Sciatic nerve (tissue), 2 donors: ENCODE data around the gene MS4A3. TPM values are rescaled to one million over a fixed set of nuclear protein-coding genes. Genes with fewer than 3 reads are reported as not detected.
"Not testable (repeated sequence)": the region's sequence is repeated elsewhere in the genome, so short reads cannot be mapped to it uniquely, and the experiment has no call there.

Experiments used
- ATAC-seq: fragments of 200-7000 bp; cut with Tn5 transposase; one replicate; pipeline ENCODE4 v1.9.1; 2020; ENCODE audit warnings: mild to moderate bottlenecking, moderate library complexity
- DNase-seq: peaks from one replicate; pipeline ENCODE4 v3.0.0-alpha.2; 2020; ENCODE audit warnings: low spot score
- intact Hi-C: fragments of 100-400 bp; cut with DNase I; formaldehyde crosslinking; loops from one replicate; pipeline ENCODE4 v1.14.2; 2022
- total RNA-seq: library from RNA; stranded (reverse); fragmentation: NEBNext Ultra II Directional; extraction: Animal tissue kit (Norgen Biotek cat#: 25700); gene quantifications from one replicate; pipeline ENCODE4 v1.2.1, GENCODE V29; 2021
- donor health status: DM: no; HTN: no; CAD: no.
- donor health status: DM: no; HTN: no; CAD: no.

The MS4A3 gene
- total RNA-seq, 1 donor from 2014 or later: 1.4 TPM

- DNase-seq (no peak), ATAC-seq (no peak)
- intact Hi-C loops: no loop called here
These were observed 29.4 kb downstream of the MS4A3 start for GRCh38 chr11:60085909-60086308.

- DNase-seq: no peak
- intact Hi-C loops: no loop called here
- no peak for ATAC-seq
These were observed 30.8 kb downstream of the MS4A3 start for GRCh38 chr11:60087239-60087638.

- no peak for ATAC-seq
- intact Hi-C loops: no loop called here
- no peak for DNase-seq
These were observed 31.9 kb downstream of the MS4A3 start, which contains the start of gene MS4A2 for GRCh38 chr11:60088364-60088763. Gene MS4A2 (plus strand): TSS chr11:60088664. CDS start chr11:60088766, 102 bp downstream.

GRCh38 chr11:60095477-60096120 lies 39.1 kb downstream of the MS4A3 start:
- intact Hi-C loops: no loop called here
- no peak for ATAC-seq
- DNase-seq: no peak

GRCh38 chr11:60097189-60097588 lies 40.7 kb downstream of the MS4A3 start:
- ATAC-seq (no peak), DNase-seq (no peak)
- intact Hi-C loops: no loop called here

GRCh38 chr11:60098508-60098907 lies 42.0 kb downstream of the MS4A3 start:
- DNase-seq: no peak
- ATAC-seq: no peak
- intact Hi-C loops: no loop called here

- intact Hi-C loops: no loop called here
- DNase-seq: no peak
- no peak for ATAC-seq
These were observed 44.1 kb downstream of the MS4A3 start for GRCh38 chr11:60100516-60100915.

GRCh38 chr11:60101368-60101767 lies 44.9 kb downstream of the MS4A3 start:
- ATAC-seq, intact Hi-C loops, DNase-seq: not testable (repeated sequence)

GRCh38 chr11:60104471-60105115 lies 48.1 kb downstream of the MS4A3 start:
- ATAC-seq, DNase-seq, intact Hi-C loops: not testable (repeated sequence)

- DNase-seq, intact Hi-C loops, ATAC-seq: not testable (repeated sequence)
These were observed 52.2 kb downstream of the MS4A3 start for GRCh38 chr11:60108631-60109030.

GRCh38 chr11:60111793-60112192 lies 55.3 kb downstream of the MS4A3 start:
- intact Hi-C loops: loop anchor here (5.0 kb wide), 1 partner anchor 566 kb away; no protein-coding TSS in a partner anchor
- ATAC-seq (no peak), DNase-seq (no peak)

GRCh38 chr11:60116996-60117790 lies 60.7 kb downstream of the MS4A3 start:
- DNase-seq (no peak), ATAC-seq (no peak)
- intact Hi-C loops: no loop called here

- ATAC-seq: no peak
These were observed 61.9 kb downstream of the MS4A3 start for GRCh38 chr11:60118338-60118737.

GRCh38 chr11:60119710-60120109 lies 63.2 kb downstream of the MS4A3 start:
- intact Hi-C loops: no loop called here
- DNase-seq: no peak
- no peak for ATAC-seq

More at GRCh38 chr11:60118338-60118737, 61.9 kb downstream of the MS4A3 start:
- no peak for DNase-seq
- intact Hi-C loops: no loop called here

Other genes with a start within 250 kb of the MS4A3 start
- 25.1 TPM for gene MRPL16, start 245.9 kb upstream of the MS4A3 start, total RNA-seq
- not detected for gene CBLIF, start 211.2 kb upstream of the MS4A3 start, total RNA-seq
- 1.3 TPM for gene TCN1, start 190.2 kb upstream of the MS4A3 start, total RNA-seq
- gene OOSP3, start 177.9 kb upstream of the MS4A3 start, total RNA-seq: not detected
- gene OOSP1, start 118.2 kb upstream of the MS4A3 start, total RNA-seq: not detected
- not detected for gene OOSP4A, start 92.6 kb upstream of the MS4A3 start, total RNA-seq
- gene OOSP4B, start 39.5 kb upstream of the MS4A3 start, total RNA-seq: not detected
- not detected for gene OOSP2, start 16.3 kb upstream of the MS4A3 start, total RNA-seq
- 3.1 TPM for gene MS4A2, start 32.0 kb downstream of the MS4A3 start, total RNA-seq
- 87.6 TPM for gene MS4A6A, start 126.4 kb downstream of the MS4A3 start, total RNA-seq
- gene MS4A4E, start 186.5 kb downstream of the MS4A3 start, total RNA-seq: 7.1 TPM
- 32.9 TPM for gene MS4A4A, start 224.0 kb downstream of the MS4A3 start, total RNA-seq